Spleen (tissue), 11 donors: ENCODE measurements around the gene ZNF747. TPM values are rescaled to one million over a fixed set of nuclear protein-coding genes. Genes with fewer than 3 reads are reported as not detected.
A peak's percentile ranks its signal among the peaks of the same experiment; 100 is the strongest.

Experiments used
- DNase-seq: peaks from one replicate; pipeline ENCODE4 v3.0.0-alpha.2; 2020
- H3K27ac ChIP-seq, 8 donors: fragments of 200-600 bp; sonication (generic) in 7 of 8; 1 replicate in 4 of 8; 2 replicates in 4 of 8; pipeline versions ENCODE4 v1.5.0 to v1.8.0; 2016 to 2021; ENCODE audit warnings: inconsistent platforms in 4 of 8, mild to moderate bottlenecking in 4 of 8, moderate library complexity in 1 of 8
- H3K27me3 ChIP-seq, 7 donors: fragments of 200-600 bp; sonication (generic) in 6 of 7; replicated peaks in 1 of 7; 1 replicate in 4 of 7; 2 replicates in 3 of 7; pipeline versions ENCODE4 v1.5.0 to v1.8.0; 2016 to 2021; ENCODE audit warnings: inconsistent platforms in 3 of 7, mild to moderate bottlenecking in 1 of 7
- H3K36me3 ChIP-seq, 6 donors: fragments of 200-600 bp; sonication (generic) in 5 of 6; 1 replicate in 4 of 6; 2 replicates in 2 of 6; pipeline versions ENCODE4 v1.5.0 to v1.8.0; 2016 to 2021; ENCODE audit warnings: inconsistent platforms in 2 of 6
- H3K4me1 ChIP-seq, 6 donors: fragments of 200-600 bp; sonication (generic) in 5 of 6; 1 replicate in 3 of 6; 2 replicates in 3 of 6; pipeline versions ENCODE4 v1.5.0 to v1.8.0; 2016 to 2021; ENCODE audit warnings: inconsistent platforms in 3 of 6
- H3K4me3 ChIP-seq, 8 donors: fragments of 200-600 bp; sonication (generic) in 7 of 8; 1 replicate in 4 of 8; 2 replicates in 4 of 8; pipeline versions ENCODE4 v1.5.0 to v1.8.0; 2016 to 2021; ENCODE audit warnings: inconsistent platforms in 4 of 8, mild to moderate bottlenecking in 4 of 8, moderate library complexity in 2 of 8
- H3K9me3 ChIP-seq, 8 donors: fragments of 200-600 bp; sonication (generic) in 7 of 8; 1 replicate in 4 of 8; 2 replicates in 4 of 8; pipeline versions ENCODE4 v1.5.0 to v1.8.0; 2016 to 2021; ENCODE audit warnings: inconsistent platforms in 4 of 8
- CTCF ChIP-seq, 11 experiments: fragments of 200-600 bp in 7 of 11; fragments of 450-650 bp in 4 of 11; sonication (generic) in 4 of 11; IDR thresholded peaks in 8 of 11; conservative IDR thresholded peaks in 3 of 11; 1 replicate in 7 of 11; 2 replicates in 4 of 11; pipeline versions ENCODE4 v1.4.0 to v1.8.0; 2016 to 2021; ENCODE audit warnings: antibody characterized with exemption in 11 of 11, inconsistent platforms in 4 of 11, mild to moderate bottlenecking in 1 of 11
- POLR2A ChIP-seq, 3 donors: fragments of 450-650 bp; IDR thresholded peaks; one replicate each; pipeline ENCODE4 v1.5.1; 2017; ENCODE audit warnings: antibody characterized with exemption in 3 of 3, mild to moderate bottlenecking in 1 of 3
- POLR2AphosphoS5 ChIP-seq, 3 donors: sonication (generic); formaldehyde crosslinking; IDR thresholded peaks; one replicate each; pipeline ENCODE4 v1.5.1; 2017; ENCODE audit warnings: antibody characterized with exemption in 3 of 3
- WGBS, 5 donors: extraction: QIAGEN DNeasy Blood & Tissue Kit in 3 of 5; methylation state at CpG; one replicate each; pipeline versions ENCODE4 v1.1.5 to v1.1.7; 2013 to 2018; 5-methylcytosine and 5-hydroxymethylcytosine counted together
- intact Hi-C: fragments of 100-400 bp; cut with DNase I; formaldehyde crosslinking; loops from one replicate; pipeline ENCODE4 v1.15.0; 2023; ENCODE audit warnings: low total_unique reads
- polyA plus RNA-seq, 3 donors: library from polyadenylated mRNA; stranded (reverse); fragments of 200-250 nt; gene quantifications; one replicate each; pipeline ENCODE4 v1.2.1, GENCODE V29; 2013
- total RNA-seq, 7 donors: library from RNA; depleted of rRNA in 3 of 7; stranded (reverse); fragments of >200 nt in 3 of 7; fragmentation: NEBNext Ultra II Directional in 4 of 7; extraction: Animal tissue kit (Norgen Biotek cat#: 25700) in 4 of 7; gene quantifications; one replicate each; pipeline versions ENCODE4 v1.1.0 to v1.2.1, GENCODE V29; 2016 to 2021
- donor health status: healthy with polysubstance abuse.
- donor health status: DM: no; HTN: no; CAD: no; lungs with moderate emphysema.
- donor health status: DM: no; HTN: no; CAD: no.
- donor health status: Bipolar disorder and iron deficiency.
- donor health status: healthy.
- donor health status: DM: no; HTN: no; CAD: no.
- donor health status: DM: yes; HTN: yes; CAD: no.

Gene ZNF747
- total and polyA plus RNA-seq, 10 donors, result 5.9 to 16.1 (median 10.9) TPM

GRCh38 chr16:30569746-30570635, 35.3 kb upstream of the ZNF747 start:
- Histone ChIP-seq H3K9me3 (no peaks in the 10 kb centered on the region), H3K4me3 (peak overlapping the region in 6 of 8 donors; percentile 57 to 76 (median 68)), H3K27me3 (no peaks in the 10 kb centered on the region), H3K4me1 (peaks cover 26 to 62% (median 47%) of the 10 kb centered on the region in 6 donors), H3K36me3 (peaks cover 0 to 5% (median 2%) of the 10 kb centered on the region in 6 donors), H3K27ac (peak overlapping the region in 7 of 8 donors; percentile 93 to 100 (median 99))
- intact Hi-C loops, result no loop called here
- TF ChIP-seq POLR2AphosphoS5 (IDR thresholded peaks at IDR 0.05) (peak in 1 of 3 donors; percentile 53), CTCF (IDR thresholded peaks at IDR 0.05 in 8 of 11, conservative IDR thresholded peaks at IDR 0.05 in 3 of 11) (no peak)
- DNase-seq, result peak; percentile 81
- WGBS, 5 donors, result 76 to 89% (median 82%) methylated on average over 20 to 44 of the region's 44 CpGs

- TF ChIP-seq POLR2A (IDR thresholded peaks at IDR 0.05), result no peak
- intact Hi-C loops, result no loop called here
- Histone ChIP-seq H3K27me3 (no peaks in the 10 kb centered on the region), H3K9me3 (no peaks in the 10 kb centered on the region), H3K36me3 (peaks cover 0 to 5% (median 2%) of the 10 kb centered on the region in 6 donors), H3K27ac (peak overlapping the region; percentile 58 to 99 (median 84)), H3K4me3 (no peak overlapping the region), H3K4me1 (peaks cover 26 to 62% (median 47%) of the 10 kb centered on the region in 6 donors)
- DNase-seq, result no peak
- 87 to 98% (median 96%) methylated on average over 3 of the region's 3 CpGs for WGBS, 5 donors
Measured at GRCh38 chr16:30569281-30569680, 34.6 kb upstream of the ZNF747 start.

GRCh38 chr16:30567991-30568638, 33.5 kb upstream of the ZNF747 start:
- intact Hi-C loops, result no loop called here
- Histone ChIP-seq H3K4me3 (peak overlapping the region in 1 of 8 donors; percentile 38), H3K27me3 (no peaks in the 10 kb centered on the region), H3K36me3 (peaks cover 0 to 5% (median 2%) of the 10 kb centered on the region in 6 donors), H3K27ac (peak overlapping the region; percentile 58 to 99 (median 73)), H3K4me1 (peaks cover 26 to 55% (median 47%) of the 10 kb centered on the region in 6 donors), H3K9me3 (no peaks in the 10 kb centered on the region)
- WGBS, 5 donors, result 15 to 30% (median 25%) methylated on average over 6 of the region's 6 CpGs
- peak; percentile 81 for DNase-seq
- TF ChIP-seq POLR2A (IDR thresholded peaks at IDR 0.05) (peak in 1 of 3 donors; percentile 24), CTCF (IDR thresholded peaks at IDR 0.05 in 8 of 11, conservative IDR thresholded peaks at IDR 0.05 in 3 of 11) (no peak), POLR2AphosphoS5 (IDR thresholded peaks at IDR 0.05) (peak in 2 of 3 donors; percentile 33 to 73)

- peak overlapping the region; percentile 58 to 99 (median 73) for H3K27ac ChIP-seq
Measured at GRCh38 chr16:30567160-30567990, 32.7 kb upstream of the ZNF747 start.

More at GRCh38 chr16:30567160-30567990, 32.7 kb upstream of the ZNF747 start:
- WGBS, 5 donors, result 74 to 82% (median 77%) methylated on average over 14 of the region's 14 CpGs
- Histone ChIP-seq H3K27me3 (no peaks in the 10 kb centered on the region), H3K9me3 (no peaks in the 10 kb centered on the region), H3K4me3 (no peak overlapping the region), H3K4me1 (peaks cover 26 to 51% (median 42%) of the 10 kb centered on the region in 6 donors), H3K36me3 (peaks cover 0 to 5% (median 2%) of the 10 kb centered on the region in 6 donors)
- TF ChIP-seq POLR2AphosphoS5 (IDR thresholded peaks at IDR 0.05) (no peak), CTCF (IDR thresholded peaks at IDR 0.05 in 8 of 11, conservative IDR thresholded peaks at IDR 0.05 in 3 of 11) (no peak), POLR2A (IDR thresholded peaks at IDR 0.05) (no peak)
- intact Hi-C loops, result no loop called here
- DNase-seq, result no peak
